Kidney (tissue), 14 donors: ENCODE measurements around the gene AKR1C8. TPM values are rescaled to one million over a fixed set of nuclear protein-coding genes. Genes with fewer than 3 reads are reported as not detected.

Source experiments
- DNase-seq, 5 donors: peaks; one replicate each; pipeline ENCODE4 v3.0.0-alpha.2; 2013 to 2020
- FAIRE-seq: peaks from 2 replicates; lab custom pipeline; 2012; peaks lifted over from hg19 to GRCh38; lab: Jason Lieb, UNC
- H3K27ac ChIP-seq, 2 donors: one replicate each; pipeline ENCODE4 v1.7.0; 2013; ENCODE audit warnings: low read depth in 2 of 2, low read length in 2 of 2, inconsistent platforms in 1 of 2
- H3K27me3 ChIP-seq: one replicate; pipeline ENCODE4 v1.7.1; 2013; ENCODE audit warnings: low read length, inconsistent platforms; ENCODE audit not compliant: control insufficient read depth, insufficient read depth
- H3K36me3 ChIP-seq, 3 donors: one replicate each; pipeline versions ENCODE4 v1.7.0 to v1.7.1; 2013; ENCODE audit warnings: low read length in 3 of 3, control low read depth in 1 of 3, inconsistent platforms in 1 of 3; ENCODE audit not compliant: insufficient read depth in 3 of 3, control insufficient read depth in 2 of 3
- H3K4me1 ChIP-seq, 3 donors: one replicate each; pipeline versions ENCODE4 v1.7.0 to v1.7.1; 2013; ENCODE audit warnings: low read length in 3 of 3, inconsistent platforms in 1 of 3, low read depth in 1 of 3; ENCODE audit not compliant: control insufficient read depth in 2 of 3, insufficient read depth in 2 of 3
- H3K4me3 ChIP-seq, 3 donors: one replicate each; pipeline versions ENCODE4 v1.7.0 to v1.8.1; 2013; ENCODE audit warnings: low read length in 3 of 3, control low read depth in 1 of 3, inconsistent platforms in 1 of 3
- H3K9ac ChIP-seq, 3 donors: one replicate each; pipeline versions ENCODE4 v1.7.0 to v1.7.1; 2013; ENCODE audit warnings: low read length in 3 of 3, control low read depth in 1 of 3, inconsistent platforms in 1 of 3
- H3K9me3 ChIP-seq, 3 donors: one replicate each; pipeline versions ENCODE4 v1.7.0 to v1.7.1; 2013; ENCODE audit warnings: low read length in 3 of 3, control low read depth in 1 of 3, inconsistent platforms in 1 of 3; ENCODE audit not compliant: control insufficient read depth in 2 of 3, insufficient read depth in 1 of 3
- CTCF ChIP-seq: IDR thresholded peaks from 3 replicates; pipeline ENCODE4 v1.5.1; 2012; ENCODE audit warnings: mild to moderate bottlenecking, moderate library complexity, borderline replicate concordance; ENCODE audit not compliant: insufficient read depth; ENCODE audit errors: extremely low read depth
- intact Hi-C: fragments of 100-400 bp; cut with DNase I; formaldehyde crosslinking; loops from one replicate; pipeline ENCODE4 v1.11.1; 2022
- polyA plus RNA-seq: library from polyadenylated mRNA; stranded (reverse); fragments of 350-450 nt; fragmentation: Illumina TruSeq; extraction: RNeasy Lipid Tissue Mini Kit (QIAGEN cat#74804); gene quantifications from one replicate; pipeline ENCODE4 v1.2.3, GENCODE V29; 2014; ENCODE audit warnings: low read depth, low replicate concordance; ENCODE audit not compliant: insufficient read depth
- total RNA-seq: library from RNA; stranded (reverse); fragmentation: NEBNext Ultra II Directional; extraction: Animal tissue kit (Norgen Biotek cat#: 25700); gene quantifications from one replicate; pipeline ENCODE4 v1.2.1, GENCODE V29; 2021
- donor health status: control.
- donor health status: control.
- donor health status: control.
- donor health status: control.
- donor health status: control.
- donor health status: DM: yes; HTN: yes; CAD: no.
- donor health status: Normal renal cell carcinoma (clear cell type).

Gene AKR1C8
- total and polyA plus RNA-seq, 2 donors from 2014 or later: 0.66 TPM; not detected in 1

GRCh38 chr10:5168897-5169420, 16.0 kb downstream of the AKR1C8 start:
- Histone ChIP-seq H3K27ac (no peak overlapping the region), H3K9ac (no peak overlapping the region), H3K4me1 (no peaks in the 10 kb centered on the region), H3K36me3 (no peaks in the 10 kb centered on the region), H3K9me3 (peaks cover 0 to 32% (median 8%) of the 10 kb centered on the region in 3 donors), H3K4me3 (no peak overlapping the region), H3K27me3 (no peaks in the 10 kb centered on the region)
- TF ChIP-seq CTCF: no peak
- FAIRE-seq (no peak), DNase-seq (no peak)
- intact Hi-C loops: no loop called here

GRCh38 chr10:5165738-5166137, 19.2 kb downstream of the AKR1C8 start:
- FAIRE-seq: no peak
- peaks cover 0 to 38% (median 10%) of the 10 kb centered on the region in 3 donors for H3K9me3 ChIP-seq
- no peak overlapping the region for H3K9ac ChIP-seq
- no peak for DNase-seq
- no peak overlapping the region for H3K4me3 ChIP-seq
- no peaks in the 10 kb centered on the region for H3K4me1 ChIP-seq
- H3K27me3 ChIP-seq: no peaks in the 10 kb centered on the region
- H3K27ac ChIP-seq: no peak overlapping the region
- intact Hi-C loops: no loop called here
- no peaks in the 10 kb centered on the region for H3K36me3 ChIP-seq
- no peak for TF ChIP-seq CTCF

- Histone ChIP-seq H3K27me3 (no peaks in the 10 kb centered on the region), H3K36me3 (no peaks in the 10 kb centered on the region), H3K4me1 (no peaks in the 10 kb centered on the region), H3K27ac (no peak overlapping the region), H3K4me3 (no peak overlapping the region), H3K9me3 (peaks cover 0 to 36% (median 10%) of the 10 kb centered on the region in 3 donors), H3K9ac (no peak overlapping the region)
- DNase-seq (no peak), FAIRE-seq (no peak)
- no peak for TF ChIP-seq CTCF
- intact Hi-C loops: no loop called here
These were observed 21.5 kb downstream of the AKR1C8 start for GRCh38 chr10:5163487-5163886.

- intact Hi-C loops: no loop called here
- no peak overlapping the region for H3K4me3 ChIP-seq
- no peak overlapping the region for H3K9ac ChIP-seq
- TF ChIP-seq CTCF: no peak
- H3K36me3 ChIP-seq: no peaks in the 10 kb centered on the region
- DNase-seq: no peak
- H3K27ac ChIP-seq: no peak overlapping the region
- H3K27me3 ChIP-seq: no peaks in the 10 kb centered on the region
- no peak for FAIRE-seq
- H3K4me1 ChIP-seq: no peaks in the 10 kb centered on the region
- H3K9me3 ChIP-seq: peaks cover 0 to 7% (median 2%) of the 10 kb centered on the region in 3 donors
These were observed 25.8 kb downstream of the AKR1C8 start for GRCh38 chr10:5159126-5159525.
